Measurements from ENCODE around the gene EOLA1.
"Not testable (repeated sequence)": the region's sequence is repeated elsewhere in the genome, so short reads cannot be mapped to it uniquely, and the experiment has no call there.

The EOLA1 gene

DNA sequence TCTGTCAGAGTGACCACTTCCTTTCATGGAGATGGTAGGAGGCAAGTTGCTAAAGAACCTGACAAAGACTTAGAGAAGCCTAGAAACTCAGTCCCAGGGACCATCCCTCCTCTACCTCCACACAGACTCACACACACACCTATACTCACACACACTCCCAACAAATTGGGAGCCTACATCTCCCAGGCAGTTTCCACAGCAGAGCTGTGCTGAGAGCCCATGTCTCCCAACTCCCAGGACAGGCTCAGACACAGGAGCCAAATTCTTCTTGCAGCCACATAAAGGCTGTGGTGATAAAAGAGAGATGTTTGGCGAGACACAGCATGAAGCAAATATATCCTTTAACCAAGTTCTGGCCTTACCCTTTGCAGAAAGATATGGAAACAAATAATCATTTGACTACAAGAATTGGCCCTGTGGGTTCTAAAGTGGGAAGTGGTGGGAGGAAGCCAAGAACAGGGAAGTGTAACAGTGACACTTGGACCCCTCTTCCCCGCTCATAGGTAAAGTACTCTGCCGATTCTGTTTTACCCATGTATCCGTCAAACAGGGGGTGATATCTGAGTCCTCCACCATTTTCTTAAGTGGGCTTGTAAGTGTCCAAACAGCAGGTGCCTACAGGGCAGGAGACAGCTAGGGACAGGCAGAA is 24.7 kb upstream of the EOLA1 start:
- TF ChIP-seq, protein P1, sequence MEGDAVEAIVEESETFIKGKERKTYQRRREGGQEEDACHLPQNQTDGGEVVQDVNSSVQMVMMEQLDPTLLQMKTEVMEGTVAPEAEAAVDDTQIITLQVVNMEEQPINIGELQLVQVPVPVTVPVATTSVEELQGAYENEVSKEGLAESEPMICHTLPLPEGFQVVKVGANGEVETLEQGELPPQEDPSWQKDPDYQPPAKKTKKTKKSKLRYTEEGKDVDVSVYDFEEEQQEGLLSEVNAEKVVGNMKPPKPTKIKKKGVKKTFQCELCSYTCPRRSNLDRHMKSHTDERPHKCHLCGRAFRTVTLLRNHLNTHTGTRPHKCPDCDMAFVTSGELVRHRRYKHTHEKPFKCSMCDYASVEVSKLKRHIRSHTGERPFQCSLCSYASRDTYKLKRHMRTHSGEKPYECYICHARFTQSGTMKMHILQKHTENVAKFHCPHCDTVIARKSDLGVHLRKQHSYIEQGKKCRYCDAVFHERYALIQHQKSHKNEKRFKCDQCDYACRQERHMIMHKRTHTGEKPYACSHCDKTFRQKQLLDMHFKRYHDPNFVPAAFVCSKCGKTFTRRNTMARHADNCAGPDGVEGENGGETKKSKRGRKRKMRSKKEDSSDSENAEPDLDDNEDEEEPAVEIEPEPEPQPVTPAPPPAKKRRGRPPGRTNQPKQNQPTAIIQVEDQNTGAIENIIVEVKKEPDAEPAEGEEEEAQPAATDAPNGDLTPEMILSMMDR (IDR thresholded peaks at IDR 0.05; ENCODE audit: insufficient read depth, low read depth, low read length, missing control alignments), result no peak
- DNase-seq (ENCODE audit: low read depth), result no peak
- H3K4me3 ChIP-seq (ENCODE audit: low read depth, low read length), result no peak overlapping the region

DNA sequence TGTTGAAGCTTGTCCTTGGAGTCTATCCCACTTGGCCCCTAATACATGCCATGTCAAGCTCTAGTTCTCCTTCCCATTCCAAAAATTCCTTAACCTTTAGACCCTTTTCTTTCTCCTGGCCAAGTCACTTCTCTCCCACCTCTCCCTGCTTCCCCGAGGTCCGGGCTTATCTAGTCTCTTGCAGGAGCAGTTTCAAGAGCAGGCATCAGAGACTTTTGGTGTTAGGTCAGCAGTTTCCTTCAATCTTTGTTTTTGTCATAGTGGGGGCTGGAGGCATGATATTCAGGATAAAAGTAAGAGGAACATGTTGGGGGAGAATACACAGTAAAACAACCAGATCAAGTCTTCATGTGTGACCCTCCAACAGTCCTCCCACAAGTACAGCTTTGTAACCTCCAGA is 24.2 kb upstream of the EOLA1 start:
- no peak overlapping the region for H3K4me3 ChIP-seq (ENCODE audit: low read depth, low read length)
- TF ChIP-seq, protein P1 (IDR thresholded peaks at IDR 0.05; ENCODE audit: insufficient read depth, low read depth, low read length, missing control alignments), result no peak
- no peak for DNase-seq (ENCODE audit: low read depth)

DNA sequence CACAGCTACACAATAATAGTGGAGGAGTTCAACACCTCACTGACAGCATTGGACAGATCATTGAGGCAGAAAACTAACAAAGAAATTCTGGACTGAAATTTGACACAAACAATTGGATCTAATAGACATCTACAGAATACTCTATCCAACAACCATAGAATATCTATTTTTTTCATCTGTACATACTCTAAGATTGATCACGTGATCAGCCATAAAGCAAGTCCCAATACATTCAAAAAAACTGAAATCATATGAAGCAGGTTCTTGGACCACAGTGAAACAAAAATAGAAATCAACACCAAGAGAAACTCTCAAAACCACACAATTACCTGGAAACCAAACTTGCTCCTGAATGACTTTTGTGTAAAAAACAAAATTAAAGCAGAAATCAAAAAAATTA is 23.5 kb upstream of the EOLA1 start:
- DNase-seq (ENCODE audit: low read depth), result no peak
- TF ChIP-seq, protein P1 (IDR thresholded peaks at IDR 0.05; ENCODE audit: insufficient read depth, low read depth, low read length, missing control alignments), result no peak
- H3K4me3 ChIP-seq (ENCODE audit: low read depth, low read length), result no peak overlapping the region

DNA sequence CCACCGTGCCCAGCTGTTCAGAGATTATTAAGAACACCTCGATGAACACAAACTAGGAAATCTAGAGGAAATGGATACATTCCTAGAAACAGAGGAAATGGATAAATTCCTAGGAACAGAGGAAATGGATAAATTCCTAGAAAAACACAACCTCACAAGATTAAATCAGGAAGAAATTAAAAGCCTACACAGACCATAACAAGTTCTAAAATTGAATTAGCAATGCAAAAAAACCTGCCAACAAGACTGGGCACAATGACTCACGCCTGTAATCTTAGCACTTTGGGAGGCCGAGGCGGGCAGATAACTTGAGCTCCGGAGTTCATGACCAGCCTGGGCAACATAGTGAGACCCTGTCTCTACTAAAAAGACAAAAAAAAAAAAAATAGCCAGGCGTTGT is 22.6 kb upstream of the EOLA1 start:
- no peak overlapping the region for H3K4me3 ChIP-seq (ENCODE audit: low read depth, low read length)
- DNase-seq (ENCODE audit: low read depth), result no peak
- TF ChIP-seq, protein P1 (IDR thresholded peaks at IDR 0.05; ENCODE audit: insufficient read depth, low read depth, low read length, missing control alignments), result no peak

DNA sequence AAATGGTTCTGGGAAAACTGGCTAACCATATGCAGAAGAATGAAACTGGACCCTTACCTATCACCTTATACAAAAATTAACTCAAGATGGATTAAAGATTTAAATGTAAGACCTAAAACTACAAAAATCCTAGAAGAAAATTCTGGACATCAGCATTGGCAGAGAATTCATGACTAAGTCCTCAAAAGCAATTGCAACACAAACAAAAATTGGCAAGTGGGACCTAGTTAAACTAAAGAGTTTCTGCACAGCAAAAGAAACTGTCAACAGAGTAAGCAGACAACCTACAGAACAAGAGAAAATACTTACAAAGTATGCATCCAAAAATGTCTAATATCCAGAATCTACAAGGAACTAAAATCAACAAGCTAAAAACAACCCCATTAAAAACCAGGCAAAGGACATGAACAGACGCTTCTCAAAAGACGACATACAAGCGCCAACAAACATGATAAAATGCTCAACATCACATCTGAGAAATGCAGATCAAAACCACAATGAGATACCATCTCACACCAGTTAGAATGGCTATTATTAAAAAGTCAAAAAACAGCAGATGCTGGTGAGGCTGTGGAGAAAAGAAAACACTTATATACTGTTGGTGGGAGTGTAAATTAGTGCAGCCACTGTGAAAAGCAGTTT is 20.1 kb upstream of the EOLA1 start:
- not testable (repeated sequence) for DNase-seq (ENCODE audit: low read depth); H3K4me3 ChIP-seq (ENCODE audit: low read depth, low read length)

DNA sequence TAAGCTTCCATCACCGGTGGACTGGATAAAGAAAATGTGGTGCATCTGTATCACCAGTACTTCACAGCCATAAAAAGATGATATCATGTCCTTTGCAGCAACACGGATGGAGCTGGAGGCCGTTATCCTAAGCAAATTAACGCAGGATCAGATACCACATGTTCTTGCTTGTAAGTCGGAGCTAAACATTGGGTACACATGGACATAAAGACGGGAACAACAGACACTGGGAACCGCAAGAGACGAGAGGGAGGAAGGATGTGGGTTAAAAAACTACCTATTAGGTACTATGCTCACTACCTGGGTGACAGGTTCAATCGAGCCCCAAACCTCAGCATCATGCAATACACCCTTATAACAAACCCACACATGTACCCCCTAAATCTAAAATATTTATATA is 19.4 kb upstream of the EOLA1 start:
- DNase-seq (ENCODE audit: low read depth), result no peak
- TF ChIP-seq, protein P1 (IDR thresholded peaks at IDR 0.05; ENCODE audit: insufficient read depth, low read depth, low read length, missing control alignments), result no peak
- no peak overlapping the region for H3K4me3 ChIP-seq (ENCODE audit: low read depth, low read length)

GRCh38 chrX:149522916-149523315 is 17.9 kb upstream of the EOLA1 start:
- TF ChIP-seq, protein P1 (IDR thresholded peaks at IDR 0.05; ENCODE audit: insufficient read depth, low read depth, low read length, missing control alignments), result no peak
- no peak for DNase-seq (ENCODE audit: low read depth)

DNA sequence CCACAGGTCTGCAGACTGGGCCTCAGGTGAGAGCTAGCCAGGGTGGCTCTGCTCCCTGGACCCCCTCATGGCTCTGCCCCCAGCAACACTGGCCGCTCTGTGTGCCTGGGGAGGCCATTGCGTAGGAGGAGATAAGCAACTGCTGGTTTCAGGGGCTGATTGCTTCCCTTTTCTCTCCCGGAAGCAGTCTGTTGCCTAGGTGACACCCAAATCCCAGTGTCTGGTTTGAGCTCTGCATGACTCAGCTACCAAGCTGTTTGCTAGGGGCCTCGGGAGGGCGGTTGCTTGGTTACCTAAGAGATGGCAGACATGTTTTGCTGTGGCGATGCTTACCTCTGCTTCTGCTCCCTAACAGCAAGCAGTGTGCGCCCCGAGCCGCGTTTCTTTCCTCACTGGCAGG is 15.4 kb upstream of the EOLA1 start:
- DNase-seq (ENCODE audit: low read depth), result peak; percentile 82
- H3K4me3 ChIP-seq (ENCODE audit: low read depth, low read length), result not testable (repeated sequence)

More at GRCh38 chrX:149522916-149523315, 17.9 kb upstream of the EOLA1 start:
- H3K4me3 ChIP-seq (ENCODE audit: low read depth, low read length), result no peak overlapping the region

DNA sequence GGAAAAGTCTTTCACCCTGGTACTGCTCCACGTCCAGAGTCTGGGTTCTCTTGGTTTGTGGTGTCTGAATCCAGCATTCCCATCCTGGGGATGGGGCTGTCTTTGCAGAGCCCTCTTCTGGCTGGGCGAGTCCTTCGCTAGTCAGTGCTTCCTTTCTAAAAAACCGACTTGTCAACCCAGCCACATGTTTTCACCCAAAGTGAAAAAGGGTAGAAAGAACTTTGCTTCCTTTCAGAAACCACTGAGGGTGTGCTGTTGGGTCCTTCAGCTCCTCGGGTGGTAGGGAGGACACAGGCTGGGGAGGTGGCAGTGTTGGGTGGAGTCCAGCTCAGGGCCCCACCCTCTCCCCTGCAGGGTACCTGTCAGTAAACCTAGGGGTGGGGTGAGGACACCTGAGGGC is 14.9 kb upstream of the EOLA1 start:
- peak; percentile 69 for DNase-seq (ENCODE audit: low read depth)
- not testable (repeated sequence) for H3K4me3 ChIP-seq (ENCODE audit: low read depth, low read length)

DNA sequence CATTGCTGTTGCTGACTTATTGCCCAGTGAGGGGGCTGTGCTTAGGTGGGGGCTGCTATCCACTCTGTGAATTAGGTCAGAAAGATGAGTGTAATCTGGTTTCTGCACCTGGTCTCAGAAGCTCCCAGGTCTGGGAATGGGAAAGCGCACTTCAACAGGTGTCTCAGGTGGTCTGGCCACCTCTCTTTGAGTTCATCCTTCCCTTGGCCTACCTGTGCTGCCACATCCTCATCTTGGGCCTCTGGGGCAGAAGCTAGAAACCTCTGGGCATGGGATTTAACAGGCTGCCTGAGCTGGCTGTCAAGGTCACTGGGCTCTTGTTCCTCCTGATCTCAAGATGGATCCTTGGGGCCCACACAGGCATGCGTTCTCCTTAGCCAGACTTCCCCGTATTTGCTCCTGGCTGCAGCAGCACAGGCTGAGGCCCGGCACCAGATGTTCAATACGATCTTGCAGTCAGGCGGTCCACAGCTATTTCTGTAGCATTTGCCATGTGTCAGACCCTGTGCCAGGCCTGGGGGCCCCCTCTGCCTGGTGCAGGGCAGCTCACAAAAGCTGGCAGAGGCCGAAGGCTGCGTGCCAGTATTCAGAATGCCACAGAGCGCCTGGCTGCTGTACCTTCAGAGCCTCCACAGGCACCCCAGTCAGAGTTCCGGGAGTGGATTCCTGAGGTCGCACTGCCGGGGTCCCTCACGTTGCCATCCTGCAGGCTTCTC is 14.3 kb upstream of the EOLA1 start:
- DNase-seq (ENCODE audit: low read depth); H3K4me3 ChIP-seq (ENCODE audit: low read depth, low read length): not testable (repeated sequence)
